K562 (cell line): ENCODE data around the gene MAST1. TPM values are rescaled to one million over a fixed set of nuclear protein-coding genes. Genes with fewer than 3 reads are reported as not detected.

Experiments
- BDP1 ChIP-seq: IDR thresholded peaks from 3 replicates; pipeline ENCODE4 v1.6.1; 2011; ENCODE audit not compliant: insufficient read length, insufficient read depth
- FOXP4 ChIP-seq: sonication (generic); formaldehyde crosslinking; IDR thresholded peaks from 2 replicates; pipeline ENCODE4 v1.8.0; 2022; ENCODE audit warnings: mild to moderate bottlenecking, missing genetic modification reagents, borderline replicate concordance
- IRF9 ChIP-seq: fragments of 450-650 bp; IDR thresholded peaks from 2 replicates; pipeline ENCODE4 v1.6.1; 2016; ENCODE audit warnings: missing biosample characterization, missing genetic modification characterization
- NFYB ChIP-seq: IDR thresholded peaks from 2 replicates; pipeline ENCODE4 v1.6.1; 2011; ENCODE audit warnings: mild to moderate bottlenecking, moderate library complexity; ENCODE audit not compliant: insufficient read length; ENCODE audit errors: extremely low read depth
- NKRF ChIP-seq: fragments of 450-650 bp; IDR thresholded peaks from 2 replicates; pipeline ENCODE4 v1.6.1; 2016; ENCODE audit warnings: borderline replicate concordance
- STAT5A ChIP-seq: IDR thresholded peaks from 2 replicates; pipeline ENCODE4 v1.6.1; 2012; ENCODE audit warnings: low read length, inconsistent platforms, borderline replicate concordance
- polyA plus RNA-seq, 8 experiments: library from polyadenylated mRNA; depleted of rRNA in 4 of 8; stranded (reverse) in 5 of 8; unstranded in 3 of 8; fragments of >200 nt; fragmentation: Nextera tagmentation in 2 of 8; fragmentation: Illumina TruSeq in 1 of 8; extraction: Ambion mirVana in 2 of 8; extraction: Trizol in 1 of 8; gene quantifications; 2 replicates each; pipeline versions ENCODE4 v1.2.1 to v1.2.3, GENCODE V29; 2011 to 2014; ENCODE audit warnings: inconsistent platforms in 1 of 8, missing spikeins in 1 of 8
- total RNA-seq, 7 experiments: library from RNA; depleted of rRNA in 6 of 7; stranded (reverse); fragments of >200 nt in 6 of 7; fragmentation: Illumina TruSeq in 2 of 7; extraction: Trizol in 2 of 7; gene quantifications; 2 replicates each; pipeline versions ENCODE4 v1.2.1 to v1.2.3, GENCODE V29; 2011 to 2021; ENCODE audit warnings: low replicate concordance in 1 of 7

The MAST1 gene
- total and polyA plus RNA-seq, 9 of the 15 experiments (the other 6 are each of a cell fraction or from before 2014, with no cell fraction given), result 0.48 to 10.3 (median 3.9) TPM

GRCh38 chr19:12834976-12835757 is 3.1 kb upstream of the MAST1 start (continued):
- 0 out of 2 replicates have a peak, but pooled peaks have one; percentile 24 for TF ChIP-seq FOXP4 (CRISPR knock-in tag)
- TF ChIP-seq NFYB, result peak; percentile 60
- no peak for TF ChIP-seq IRF9 (tag)
- TF ChIP-seq BDP1, result no peak
- TF ChIP-seq NKRF, result 0 out of 2 replicates have a peak, but pooled peaks have one; percentile 27
- peak; percentile 86 for TF ChIP-seq STAT5A
- TF ChIP-seq, all 486 proteins: peak for 14
